Measurements from ENCODE around the gene ELMO2. TPM values are rescaled to one million over a fixed set of nuclear protein-coding genes. Genes with fewer than 3 reads are reported as not detected.

The ELMO2 gene
- total RNA-seq, 6 experiments from 2014 or later = 14.9 to 22.9 (median 17.4) TPM

DNA sequence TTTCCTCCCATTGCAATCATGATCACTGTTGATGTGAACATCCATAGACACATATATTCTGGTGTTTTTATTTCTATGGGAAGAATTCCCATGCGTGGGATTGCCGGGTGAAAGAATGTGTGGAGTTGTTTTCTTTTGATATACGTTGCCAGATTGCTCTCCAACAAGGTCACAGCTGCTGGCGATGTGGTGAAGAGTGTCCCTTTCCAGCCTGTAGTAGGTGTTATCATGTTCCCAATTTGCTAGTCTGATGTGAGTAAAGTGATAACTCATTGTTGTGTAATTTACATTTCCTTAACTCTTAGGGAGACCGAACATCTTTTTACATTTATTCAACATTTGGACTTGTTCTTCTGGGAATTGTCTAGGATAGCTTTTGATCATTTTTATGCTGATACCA is 14.5 kb upstream of the ELMO2 start:
- DNase-seq (no peak), ATAC-seq (no peak)
- TF ChIP-seq, protein P1, sequence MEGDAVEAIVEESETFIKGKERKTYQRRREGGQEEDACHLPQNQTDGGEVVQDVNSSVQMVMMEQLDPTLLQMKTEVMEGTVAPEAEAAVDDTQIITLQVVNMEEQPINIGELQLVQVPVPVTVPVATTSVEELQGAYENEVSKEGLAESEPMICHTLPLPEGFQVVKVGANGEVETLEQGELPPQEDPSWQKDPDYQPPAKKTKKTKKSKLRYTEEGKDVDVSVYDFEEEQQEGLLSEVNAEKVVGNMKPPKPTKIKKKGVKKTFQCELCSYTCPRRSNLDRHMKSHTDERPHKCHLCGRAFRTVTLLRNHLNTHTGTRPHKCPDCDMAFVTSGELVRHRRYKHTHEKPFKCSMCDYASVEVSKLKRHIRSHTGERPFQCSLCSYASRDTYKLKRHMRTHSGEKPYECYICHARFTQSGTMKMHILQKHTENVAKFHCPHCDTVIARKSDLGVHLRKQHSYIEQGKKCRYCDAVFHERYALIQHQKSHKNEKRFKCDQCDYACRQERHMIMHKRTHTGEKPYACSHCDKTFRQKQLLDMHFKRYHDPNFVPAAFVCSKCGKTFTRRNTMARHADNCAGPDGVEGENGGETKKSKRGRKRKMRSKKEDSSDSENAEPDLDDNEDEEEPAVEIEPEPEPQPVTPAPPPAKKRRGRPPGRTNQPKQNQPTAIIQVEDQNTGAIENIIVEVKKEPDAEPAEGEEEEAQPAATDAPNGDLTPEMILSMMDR (IDR thresholded peaks at IDR 0.05) = no peak
- no peak for TF ChIP-seq POLR2A (IDR thresholded peaks at IDR 0.05)
- no peaks in the 10 kb centered on the region for H3K9me3 ChIP-seq
- 59% methylated on average over 5 of the region's 5 CpGs for WGBS (ENCODE audit: insufficient coverage, low coverage, low lambda C conversion rate, missing lambda C conversion rate)
- no peak overlapping the region for H3K27ac ChIP-seq
- no peaks in the 10 kb centered on the region for H3K4me1 ChIP-seq
- intact Hi-C loops (cut with DNase I) = no loop called here
- H3K36me3 ChIP-seq = no peaks in the 10 kb centered on the region
- no peak overlapping the region for H3K4me3 ChIP-seq
- no peaks in the 10 kb centered on the region for H3K27me3 ChIP-seq

DNA sequence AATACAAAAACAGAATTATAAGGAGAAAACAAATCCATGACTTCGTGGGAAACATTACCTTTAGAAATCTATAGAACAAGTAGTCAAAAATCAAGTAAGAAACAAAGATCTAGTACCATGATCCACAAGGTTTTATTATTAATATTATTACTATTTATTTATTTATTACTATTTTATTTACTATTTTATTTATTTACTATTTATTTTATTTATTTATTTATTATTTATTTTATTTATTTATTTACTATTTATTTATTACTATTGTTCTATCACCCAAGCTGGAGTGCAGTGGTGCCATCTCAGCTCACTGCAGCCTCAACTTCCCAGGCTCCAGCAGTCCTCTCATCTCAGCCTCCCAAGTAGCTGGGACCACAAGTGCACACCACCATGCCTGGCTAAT is 13.5 kb upstream of the ELMO2 start:
- H3K36me3 ChIP-seq = no peaks in the 10 kb centered on the region
- 74% methylated on average over 1 of the region's 1 CpG for WGBS (ENCODE audit: insufficient coverage, low coverage, low lambda C conversion rate, missing lambda C conversion rate)
- TF ChIP-seq POLR2A (IDR thresholded peaks at IDR 0.05) = no peak
- TF ChIP-seq, protein P1 (IDR thresholded peaks at IDR 0.05) = no peak

DNA sequence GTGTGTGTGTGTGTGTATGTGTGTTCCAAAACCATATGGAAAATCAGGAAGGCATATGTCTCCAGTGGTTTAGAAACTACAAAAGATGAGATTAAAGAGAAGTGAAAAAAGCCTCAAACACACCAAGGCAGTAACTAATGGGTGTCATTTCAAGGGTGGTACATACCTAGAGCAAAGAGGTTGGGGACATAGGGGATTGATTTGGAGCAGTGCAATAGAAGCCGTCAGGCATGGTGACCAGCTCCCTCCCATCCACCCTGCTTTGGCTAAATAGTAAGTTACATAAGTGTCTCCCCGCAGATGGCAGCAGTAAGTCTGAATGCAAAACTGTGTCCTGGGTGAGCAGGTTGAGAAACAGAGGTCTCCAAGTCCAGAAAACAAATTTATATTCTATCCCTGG is 10.4 kb upstream of the ELMO2 start:
- H3K27ac ChIP-seq = no peak overlapping the region
- H3K36me3 ChIP-seq = no peaks in the 10 kb centered on the region
- no peak for ATAC-seq
- no peaks in the 10 kb centered on the region for H3K4me1 ChIP-seq
- no peaks in the 10 kb centered on the region for H3K9me3 ChIP-seq
- TF ChIP-seq, protein P1 (IDR thresholded peaks at IDR 0.05) = no peak
- TF ChIP-seq POLR2A (IDR thresholded peaks at IDR 0.05) = no peak
- no peaks in the 10 kb centered on the region for H3K27me3 ChIP-seq
- DNase-seq = no peak
- H3K4me3 ChIP-seq = no peak overlapping the region
- 43% methylated on average over 2 of the region's 2 CpGs for WGBS (ENCODE audit: insufficient coverage, low coverage, low lambda C conversion rate, missing lambda C conversion rate)
- intact Hi-C loops (cut with DNase I) = no loop called here

More for the DNA sequence above, 13.5 kb upstream of the ELMO2 start:
- DNase-seq (no peak), ATAC-seq (no peak)
- Histone ChIP-seq H3K4me3 (no peak overlapping the region), H3K27me3 (no peaks in the 10 kb centered on the region), H3K9me3 (no peaks in the 10 kb centered on the region), H3K4me1 (no peaks in the 10 kb centered on the region), H3K27ac (no peak overlapping the region)
- intact Hi-C loops (cut with DNase I) = no loop called here

DNA sequence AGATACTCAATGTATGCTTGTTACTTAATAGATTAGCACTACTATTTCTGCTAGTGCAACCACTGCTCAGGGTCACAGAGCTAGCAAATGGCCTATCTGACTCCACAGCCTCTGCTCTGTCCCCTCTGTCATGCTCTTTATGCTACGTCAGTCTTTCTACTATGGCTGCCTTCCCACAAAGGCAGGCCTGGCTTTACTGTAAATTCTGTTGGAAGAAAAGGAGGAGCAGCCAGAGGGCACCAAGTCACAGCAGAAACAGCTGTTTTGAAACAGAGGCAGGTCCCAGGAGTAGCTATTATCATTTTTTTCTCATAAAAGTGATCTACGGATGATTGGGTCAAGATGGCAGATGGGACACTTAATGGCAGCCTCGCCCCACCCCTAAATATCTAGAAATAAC is 10.0 kb upstream of the ELMO2 start:
- 83% methylated on average over 3 of the region's 3 CpGs for WGBS (ENCODE audit: insufficient coverage, low coverage, low lambda C conversion rate, missing lambda C conversion rate)
- Histone ChIP-seq H3K4me1 (no peaks in the 10 kb centered on the region), H3K27me3 (no peaks in the 10 kb centered on the region), H3K9me3 (no peaks in the 10 kb centered on the region), H3K27ac (no peak overlapping the region), H3K36me3 (no peaks in the 10 kb centered on the region), H3K4me3 (no peak overlapping the region)
- no peak for DNase-seq
- no peak for TF ChIP-seq POLR2A (IDR thresholded peaks at IDR 0.05)
- TF ChIP-seq, protein P1 (IDR thresholded peaks at IDR 0.05) = no peak
- intact Hi-C loops (cut with DNase I) = no loop called here
- ATAC-seq = no peak

DNA sequence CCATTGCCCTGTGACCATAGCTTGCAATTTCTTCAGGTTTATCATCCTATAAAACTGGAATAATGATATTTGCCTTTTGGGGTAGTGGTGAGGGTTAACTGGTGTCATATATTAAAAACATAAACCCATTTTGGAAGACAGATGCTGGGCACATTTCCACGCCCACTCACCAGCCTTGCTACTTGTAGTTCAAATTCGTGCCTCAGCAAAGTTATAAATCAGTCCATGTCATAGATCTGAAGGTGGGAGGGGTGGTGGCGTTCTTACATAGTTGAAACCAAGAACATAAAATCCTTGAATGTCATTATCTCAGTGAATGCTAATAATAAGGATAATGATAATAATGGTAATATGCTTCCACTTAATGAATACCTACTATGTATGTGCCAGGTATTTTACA is 9.4 kb upstream of the ELMO2 start:
- H3K4me3 ChIP-seq = no peak overlapping the region
- intact Hi-C loops (cut with DNase I) = no loop called here
- ATAC-seq (no peak), DNase-seq (no peak)
- H3K36me3 ChIP-seq = no peaks in the 10 kb centered on the region
- H3K4me1 ChIP-seq = no peaks in the 10 kb centered on the region
- TF ChIP-seq POLR2A (IDR thresholded peaks at IDR 0.05) = no peak
- TF ChIP-seq, protein P1 (IDR thresholded peaks at IDR 0.05) = no peak
- 62% methylated on average over 3 of the region's 3 CpGs for WGBS (ENCODE audit: insufficient coverage, low coverage, low lambda C conversion rate, missing lambda C conversion rate)
- no peak overlapping the region for H3K27ac ChIP-seq
- no peaks in the 10 kb centered on the region for H3K9me3 ChIP-seq
- H3K27me3 ChIP-seq = no peaks in the 10 kb centered on the region
